Brain microvascular endothelial cell (primary cell): ENCODE data around the gene TTC7B.
A peak's percentile ranks its signal among the peaks of the same experiment; 100 is the strongest.

Source experiments
- DNase-seq: peaks from one replicate; pipeline ENCODE4 v3.0.0-alpha.2; 2020
- H3K27ac ChIP-seq: fragments of 250-450 bp; sonication (Bioruptor Pico); 2 replicates; pipeline ENCODE4 v1.5.1; 2020; ENCODE audit warnings: mild to moderate bottlenecking, moderate library complexity
- H3K27me3 ChIP-seq: fragments of 250-450 bp; sonication (Bioruptor Pico); replicated peaks from 2 replicates; pipeline ENCODE4 v1.5.1; 2020; ENCODE audit warnings: mild to moderate bottlenecking
- H3K36me3 ChIP-seq: fragments of 250-450 bp; sonication (Bioruptor Pico); replicated peaks from 2 replicates; pipeline ENCODE4 v1.5.1; 2020; ENCODE audit warnings: mild to moderate bottlenecking
- H3K4me3 ChIP-seq: 2 replicates; pipeline ENCODE4 v1.5.1; 2011; ENCODE audit warnings: low read depth, mild to moderate bottlenecking, control low read depth, low read length, moderate library complexity
- CTCF ChIP-seq: IDR thresholded peaks from 2 replicates; pipeline ENCODE4 v1.5.1; 2011; ENCODE audit warnings: low read depth, mild to moderate bottlenecking, moderate library complexity, low read length, control low read depth, inconsistent platforms; ENCODE audit errors: missing control alignments
- in situ Hi-C: cut with HindIII; loops from 2 replicates; pipeline ENCODE4 v1.10.0; 2017; ENCODE audit warnings: low sequenced_read_pairs, low pct_ligation_motif_present

Gene TTC7B

GRCh38 chr14:90851327-90852036 lies 35.3 kb upstream of the TTC7B start:
- no peak for TF ChIP-seq CTCF
- Histone ChIP-seq H3K27me3 (no peaks in the 10 kb centered on the region), H3K27ac (peak overlapping the region; percentile 75), H3K4me3 (no peak overlapping the region), H3K36me3 (no peaks in the 10 kb centered on the region)
- in situ Hi-C loops: no loop called here
- no peak for DNase-seq

- H3K27ac ChIP-seq: peak overlapping the region; percentile 75
- H3K4me3 ChIP-seq: no peak overlapping the region
- no peaks in the 10 kb centered on the region for H3K36me3 ChIP-seq
- no peak for TF ChIP-seq CTCF
- no peaks in the 10 kb centered on the region for H3K27me3 ChIP-seq
- no peak for DNase-seq
- in situ Hi-C loops: no loop called here
Measured at GRCh38 chr14:90850487-90850886, 34.3 kb upstream of the TTC7B start.

GRCh38 chr14:90849787-90850444 lies 33.7 kb upstream of the TTC7B start:
- TF ChIP-seq CTCF: no peak
- Histone ChIP-seq H3K27me3 (no peaks in the 10 kb centered on the region), H3K36me3 (no peaks in the 10 kb centered on the region), H3K27ac (no peak overlapping the region), H3K4me3 (no peak overlapping the region)
- in situ Hi-C loops: no loop called here
- no peak for DNase-seq

GRCh38 chr14:90848944-90849731 lies 32.9 kb upstream of the TTC7B start:
- no peak overlapping the region for H3K4me3 ChIP-seq
- DNase-seq: no peak
- H3K27ac ChIP-seq: no peak overlapping the region
- in situ Hi-C loops: no loop called here
- TF ChIP-seq CTCF: no peak
- no peaks in the 10 kb centered on the region for H3K27me3 ChIP-seq
- no peaks in the 10 kb centered on the region for H3K36me3 ChIP-seq

- no peak for TF ChIP-seq CTCF
- in situ Hi-C loops: no loop called here
- H3K36me3 ChIP-seq: no peaks in the 10 kb centered on the region
- no peak overlapping the region for H3K4me3 ChIP-seq
- no peaks in the 10 kb centered on the region for H3K27me3 ChIP-seq
- H3K27ac ChIP-seq: no peak overlapping the region
- DNase-seq: peak; percentile 38
Measured at GRCh38 chr14:90846511-90846910, 30.3 kb upstream of the TTC7B start.
